ENCODE measurements around the gene GLIS1.

GRCh38 chr1:53558739-53559315 lies 180.1 kb downstream of the GLIS1 start:
- TF ChIP-seq, protein P1, sequence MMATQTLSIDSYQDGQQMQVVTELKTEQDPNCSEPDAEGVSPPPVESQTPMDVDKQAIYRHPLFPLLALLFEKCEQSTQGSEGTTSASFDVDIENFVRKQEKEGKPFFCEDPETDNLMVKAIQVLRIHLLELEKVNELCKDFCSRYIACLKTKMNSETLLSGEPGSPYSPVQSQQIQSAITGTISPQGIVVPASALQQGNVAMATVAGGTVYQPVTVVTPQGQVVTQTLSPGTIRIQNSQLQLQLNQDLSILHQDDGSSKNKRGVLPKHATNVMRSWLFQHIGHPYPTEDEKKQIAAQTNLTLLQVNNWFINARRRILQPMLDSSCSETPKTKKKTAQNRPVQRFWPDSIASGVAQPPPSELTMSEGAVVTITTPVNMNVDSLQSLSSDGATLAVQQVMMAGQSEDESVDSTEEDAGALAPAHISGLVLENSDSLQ (IDR thresholded peaks at IDR 0.05) = no peak
- TF ChIP-seq TARDBP (IDR thresholded peaks at IDR 0.05) = no peak
